Measurements from ENCODE around the gene MAMDC4.
"Not testable (repeated sequence)": the region's sequence is repeated elsewhere in the genome, so short reads cannot be mapped to it uniquely, and the experiment has no call there.

MAMDC4 gene

GRCh38 chr9:136862849-136863622 lies 10.9 kb downstream of the MAMDC4 start:
- no peak for DNase-seq

- DNase-seq: no peak
Measured at GRCh38 chr9:136863623-136864273, 11.6 kb downstream of the MAMDC4 start.

GRCh38 chr9:136865041-136865767 lies 13.1 kb downstream of the MAMDC4 start:
- DNase-seq: no peak

GRCh38 chr9:136865768-136866103 lies 13.6 kb downstream of the MAMDC4 start:
- DNase-seq: no peak

GRCh38 chr9:136866898-136867421 lies 14.8 kb downstream of the MAMDC4 start:
- peak; percentile 63 for DNase-seq

- no peak for DNase-seq
Measured at GRCh38 chr9:136867480-136867879, 15.3 kb downstream of the MAMDC4 start.

- DNase-seq: no peak
Measured at GRCh38 chr9:136867917-136868316, 15.8 kb downstream of the MAMDC4 start.

GRCh38 chr9:136868644-136869043 lies 16.5 kb downstream of the MAMDC4 start:
- DNase-seq: no peak

- DNase-seq: not testable (repeated sequence)
Measured at GRCh38 chr9:136869611-136870010, 17.5 kb downstream of the MAMDC4 start.

GRCh38 chr9:136875155-136875554 lies 23.0 kb downstream of the MAMDC4 start:
- DNase-seq: no peak

GRCh38 chr9:136876476-136876875 lies 24.3 kb downstream of the MAMDC4 start:
- DNase-seq: no peak

- no peak for DNase-seq
Measured at GRCh38 chr9:136880651-136881050, 28.5 kb downstream of the MAMDC4 start.

GRCh38 chr9:136881691-136882108 lies 29.6 kb downstream of the MAMDC4 start:
- peak; percentile 85 for DNase-seq

GRCh38 chr9:136882109-136882946 lies 30.2 kb downstream of the MAMDC4 start:
- peak; percentile 97 for DNase-seq

GRCh38 chr9:136882947-136883283 lies 30.8 kb downstream of the MAMDC4 start:
- not testable (repeated sequence) for DNase-seq

GRCh38 chr9:136883670-136884069 lies 31.5 kb downstream of the MAMDC4 start:
- not testable (repeated sequence) for DNase-seq

GRCh38 chr9:136885950-136886578 lies 33.9 kb downstream of the MAMDC4 start, which contains the start of gene TRAF2:
Gene TRAF2, plus strand, starts transcription at chr9:136886516. Its CDS starts 12,225 bp downstream, at chr9:136898741.
- DNase-seq: peak; percentile 99

GRCh38 chr9:136886610-136887597 lies 34.8 kb downstream of the MAMDC4 start:
- peak; percentile 78 for DNase-seq

GRCh38 chr9:136888454-136888853 lies 36.3 kb downstream of the MAMDC4 start:
- DNase-seq: no peak

GRCh38 chr9:136889858-136890257 lies 37.7 kb downstream of the MAMDC4 start:
- DNase-seq: no peak

GRCh38 chr9:136890661-136891060 lies 38.5 kb downstream of the MAMDC4 start:
- DNase-seq: no peak

Data from activated effector memory CD4-positive, alpha-beta T cell treated with anti-CD3 and anti-CD28 coated beads, Interleukin-2, amount 50 U/mL, for 16 hours (primary cell).